ENCODE data around the gene SNX25.

SNX25 gene

DNA sequence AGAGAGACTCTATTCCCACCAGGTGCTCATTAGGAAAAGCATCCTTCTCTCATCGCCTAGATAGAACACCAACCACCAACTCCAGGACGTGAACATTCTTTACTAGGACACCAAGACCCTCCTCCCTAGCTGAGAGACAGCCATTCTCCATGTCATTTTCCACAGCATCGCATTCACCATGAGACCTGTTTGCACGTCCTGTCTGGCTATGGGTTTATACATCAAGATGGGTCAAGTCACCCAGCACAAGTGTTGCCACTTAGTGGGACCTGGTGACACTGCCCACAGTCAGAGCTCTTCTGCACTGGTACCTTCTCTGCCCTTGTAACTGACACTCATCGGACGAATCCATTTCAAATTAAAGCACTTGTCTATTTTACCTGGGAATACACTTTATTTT is 168.9 kb downstream of the SNX25 start (continued):
- TF ChIP-seq SNAI2 (CRISPR knock-in tag; IDR thresholded peaks at IDR 0.05): no peak
- TF ChIP-seq ZFP3 (CRISPR knock-in tag; IDR thresholded peaks at IDR 0.05): no peak
- TF ChIP-seq TOX (CRISPR knock-in tag; IDR thresholded peaks at IDR 0.05; ENCODE audit: borderline replicate concordance): no peak

DNA sequence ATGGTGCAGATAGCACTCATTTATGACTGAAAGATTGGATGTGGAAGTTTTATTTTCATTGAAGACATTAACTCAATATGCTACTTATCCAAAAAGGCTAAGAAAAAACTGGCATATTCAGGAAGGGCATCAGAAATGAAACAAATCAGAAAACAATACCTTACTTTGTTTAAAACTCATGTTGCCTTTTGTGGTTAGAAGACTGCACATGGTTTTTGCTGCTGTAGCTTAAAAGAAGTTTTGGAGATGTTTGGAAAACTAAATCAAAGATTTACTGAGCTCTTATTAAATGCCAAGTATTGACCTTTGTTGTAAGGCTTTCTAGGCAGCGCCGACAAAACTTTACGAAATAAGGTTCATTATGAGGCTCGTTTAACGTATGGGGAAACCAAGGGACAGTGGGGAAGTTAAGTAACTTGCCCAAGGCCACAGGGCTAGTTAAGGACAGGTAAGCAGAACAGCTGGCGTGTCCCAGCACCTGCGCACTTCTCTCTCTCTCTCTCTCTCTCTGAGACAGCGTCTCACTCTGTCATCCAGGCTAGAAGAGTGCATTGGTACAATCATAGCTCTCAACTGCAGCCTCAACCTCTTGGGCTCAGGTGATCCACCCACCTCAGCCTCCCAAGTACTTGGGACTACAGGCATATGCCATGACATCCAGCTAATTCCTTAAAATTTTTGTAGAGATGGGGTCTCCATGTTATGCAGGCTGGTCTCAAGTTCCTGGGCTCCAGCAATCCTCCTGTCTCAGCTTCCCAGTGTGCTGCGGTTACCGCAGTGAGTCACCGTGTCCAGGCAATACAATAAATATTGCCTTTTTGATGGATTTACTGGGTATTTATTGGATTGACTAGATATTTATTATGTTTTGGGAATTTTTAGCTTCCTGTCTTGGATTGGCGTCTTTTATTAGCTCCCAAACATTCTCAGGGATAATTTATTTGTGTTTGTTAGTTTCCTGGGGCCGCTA is 170.2 kb downstream of the SNX25 start:
- ATAC-seq: no peak
- TF ChIP-seq, protein P1, sequence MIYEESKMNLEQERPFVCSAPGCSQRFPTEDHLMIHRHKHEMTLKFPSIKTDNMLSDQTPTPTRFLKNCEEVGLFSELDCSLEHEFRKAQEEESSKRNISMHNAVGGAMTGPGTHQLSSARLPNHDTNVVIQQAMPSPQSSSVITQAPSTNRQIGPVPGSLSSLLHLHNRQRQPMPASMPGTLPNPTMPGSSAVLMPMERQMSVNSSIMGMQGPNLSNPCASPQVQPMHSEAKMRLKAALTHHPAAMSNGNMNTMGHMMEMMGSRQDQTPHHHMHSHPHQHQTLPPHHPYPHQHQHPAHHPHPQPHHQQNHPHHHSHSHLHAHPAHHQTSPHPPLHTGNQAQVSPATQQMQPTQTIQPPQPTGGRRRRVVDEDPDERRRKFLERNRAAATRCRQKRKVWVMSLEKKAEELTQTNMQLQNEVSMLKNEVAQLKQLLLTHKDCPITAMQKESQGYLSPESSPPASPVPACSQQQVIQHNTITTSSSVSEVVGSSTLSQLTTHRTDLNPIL (CRISPR knock-in tag; IDR thresholded peaks at IDR 0.05; ENCODE audit: low read depth): no peak
- TF ChIP-seq GLIS3 (CRISPR knock-in tag; IDR thresholded peaks at IDR 0.05): no peak

DNA sequence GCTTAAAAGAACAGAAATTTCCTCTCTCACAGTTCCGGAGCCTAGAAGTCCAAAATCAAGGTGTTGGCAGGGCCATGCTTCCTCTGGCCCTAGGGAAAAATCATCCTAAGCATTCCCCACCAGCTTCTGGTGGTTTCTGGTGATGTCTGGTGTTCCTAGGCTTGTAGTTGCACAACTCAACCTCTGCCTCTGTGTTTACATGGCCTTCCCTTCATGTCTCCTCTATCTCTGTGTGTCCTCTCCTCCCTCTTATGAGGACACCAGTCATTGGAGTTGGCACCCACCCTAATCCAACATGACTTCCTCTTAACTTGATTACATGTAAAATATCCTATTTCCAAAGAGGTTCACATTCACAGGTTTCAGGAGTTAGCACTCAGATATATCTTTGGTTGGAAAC is 170.9 kb downstream of the SNX25 start:
- TF ChIP-seq PPARA (CRISPR knock-in tag; IDR thresholded peaks at IDR 0.05; ENCODE audit: borderline replicate concordance) (no peak), OSR1 (CRISPR knock-in tag; IDR thresholded peaks at IDR 0.05) (no peak), ISL1 (CRISPR knock-in tag; IDR thresholded peaks at IDR 0.05) (no peak), ARNTL (CRISPR knock-in tag; IDR thresholded peaks at IDR 0.05; ENCODE audit: borderline replicate concordance, low read depth) (no peak), RARB (CRISPR knock-in tag; IDR thresholded peaks at IDR 0.05) (no peak)
- TF ChIP-seq, protein P2, sequence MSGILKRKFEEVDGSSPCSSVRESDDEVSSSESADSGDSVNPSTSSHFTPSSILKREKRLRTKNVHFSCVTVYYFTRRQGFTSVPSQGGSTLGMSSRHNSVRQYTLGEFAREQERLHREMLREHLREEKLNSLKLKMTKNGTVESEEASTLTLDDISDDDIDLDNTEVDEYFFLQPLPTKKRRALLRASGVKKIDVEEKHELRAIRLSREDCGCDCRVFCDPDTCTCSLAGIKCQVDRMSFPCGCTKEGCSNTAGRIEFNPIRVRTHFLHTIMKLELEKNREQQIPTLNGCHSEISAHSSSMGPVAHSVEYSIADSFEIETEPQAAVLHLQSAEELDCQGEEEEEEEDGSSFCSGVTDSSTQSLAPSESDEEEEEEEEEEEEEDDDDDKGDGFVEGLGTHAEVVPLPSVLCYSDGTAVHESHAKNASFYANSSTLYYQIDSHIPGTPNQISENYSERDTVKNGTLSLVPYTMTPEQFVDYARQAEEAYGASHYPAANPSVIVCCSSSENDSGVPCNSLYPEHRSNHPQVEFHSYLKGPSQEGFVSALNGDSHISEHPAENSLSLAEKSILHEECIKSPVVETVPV (CRISPR knock-in tag; IDR thresholded peaks at IDR 0.05): no peak
- no peak for ATAC-seq

DNA sequence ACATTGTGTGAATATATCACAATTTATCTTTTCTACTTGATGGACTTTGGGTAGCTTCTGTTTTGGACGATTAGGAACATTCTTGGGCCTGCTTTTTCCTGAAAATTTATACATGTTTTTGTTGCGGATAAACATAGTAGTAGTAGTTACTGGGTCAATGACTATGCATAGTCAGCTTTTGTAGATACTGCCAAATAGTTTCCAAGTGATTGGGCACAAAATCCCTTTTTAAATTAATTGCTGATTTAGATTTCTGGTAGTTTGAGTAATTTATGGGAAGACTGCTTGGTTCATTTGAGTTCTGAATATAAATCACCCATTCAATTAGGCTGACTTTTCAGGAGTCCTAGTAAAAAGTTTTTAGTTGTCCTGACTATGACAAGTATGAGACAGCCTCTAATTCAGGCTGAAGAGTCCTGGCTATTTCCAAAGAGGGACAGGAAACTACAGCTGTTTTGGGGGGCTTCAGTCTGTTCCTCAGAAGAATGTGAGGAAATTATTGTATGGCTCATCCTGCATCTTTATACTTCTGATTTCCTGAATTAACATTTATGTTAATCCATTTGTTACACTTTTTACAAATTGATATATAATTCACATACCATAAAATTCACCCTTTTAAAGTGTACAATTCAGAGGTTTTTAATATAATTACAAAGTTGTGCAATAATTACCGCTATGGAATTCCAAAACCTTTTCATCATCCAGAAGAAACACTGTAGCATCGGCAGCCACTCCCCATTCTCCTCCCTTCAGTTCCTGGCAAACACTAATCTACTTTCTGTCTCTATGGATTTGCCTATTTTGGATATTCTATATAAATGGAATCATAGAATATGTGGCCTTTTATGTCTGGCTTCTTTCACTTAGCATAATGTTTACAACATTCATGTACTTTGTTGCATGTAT is 172.1 kb downstream of the SNX25 start:
- ATAC-seq: no peak
- no peak for TF ChIP-seq ZNF8 (CRISPR knock-in tag; IDR thresholded peaks at IDR 0.05)
- no peak for TF ChIP-seq TCF4 (CRISPR knock-in tag; IDR thresholded peaks at IDR 0.05; ENCODE audit: borderline replicate concordance)
- TF ChIP-seq ZC3H10 (CRISPR knock-in tag; IDR thresholded peaks at IDR 0.05): no peak
- no peak for TF ChIP-seq RARB (CRISPR knock-in tag; IDR thresholded peaks at IDR 0.05)
- no peak for TF ChIP-seq ZFP30 (CRISPR knock-in tag; IDR thresholded peaks at IDR 0.05)
- TF ChIP-seq, protein P3, sequence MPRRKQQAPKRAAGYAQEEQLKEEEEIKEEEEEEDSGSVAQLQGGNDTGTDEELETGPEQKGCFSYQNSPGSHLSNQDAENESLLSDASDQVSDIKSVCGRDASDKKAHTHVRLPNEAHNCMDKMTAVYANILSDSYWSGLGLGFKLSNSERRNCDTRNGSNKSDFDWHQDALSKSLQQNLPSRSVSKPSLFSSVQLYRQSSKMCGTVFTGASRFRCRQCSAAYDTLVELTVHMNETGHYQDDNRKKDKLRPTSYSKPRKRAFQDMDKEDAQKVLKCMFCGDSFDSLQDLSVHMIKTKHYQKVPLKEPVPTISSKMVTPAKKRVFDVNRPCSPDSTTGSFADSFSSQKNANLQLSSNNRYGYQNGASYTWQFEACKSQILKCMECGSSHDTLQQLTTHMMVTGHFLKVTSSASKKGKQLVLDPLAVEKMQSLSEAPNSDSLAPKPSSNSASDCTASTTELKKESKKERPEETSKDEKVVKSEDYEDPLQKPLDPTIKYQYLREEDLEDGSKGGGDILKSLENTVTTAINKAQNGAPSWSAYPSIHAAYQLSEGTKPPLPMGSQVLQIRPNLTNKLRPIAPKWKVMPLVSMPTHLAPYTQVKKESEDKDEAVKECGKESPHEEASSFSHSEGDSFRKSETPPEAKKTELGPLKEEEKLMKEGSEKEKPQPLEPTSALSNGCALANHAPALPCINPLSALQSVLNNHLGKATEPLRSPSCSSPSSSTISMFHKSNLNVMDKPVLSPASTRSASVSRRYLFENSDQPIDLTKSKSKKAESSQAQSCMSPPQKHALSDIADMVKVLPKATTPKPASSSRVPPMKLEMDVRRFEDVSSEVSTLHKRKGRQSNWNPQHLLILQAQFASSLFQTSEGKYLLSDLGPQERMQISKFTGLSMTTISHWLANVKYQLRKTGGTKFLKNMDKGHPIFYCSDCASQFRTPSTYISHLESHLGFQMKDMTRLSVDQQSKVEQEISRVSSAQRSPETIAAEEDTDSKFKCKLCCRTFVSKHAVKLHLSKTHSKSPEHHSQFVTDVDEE (CRISPR knock-in tag; IDR thresholded peaks at IDR 0.05): no peak
- TF ChIP-seq, protein P1 (CRISPR knock-in tag; IDR thresholded peaks at IDR 0.05; ENCODE audit: low read depth): no peak
- no peak for TF ChIP-seq ESRRG (CRISPR knock-in tag; IDR thresholded peaks at IDR 0.05)
- no peak for TF ChIP-seq ZNF565 (CRISPR knock-in tag; conservative IDR thresholded peaks at IDR 0.05; ENCODE audit: low read depth)
- TF ChIP-seq ZFP3 (CRISPR knock-in tag; IDR thresholded peaks at IDR 0.05): no peak
- no peak for TF ChIP-seq ZNF70 (CRISPR knock-in tag; IDR thresholded peaks at IDR 0.05)
- no peak for TF ChIP-seq SNAI2 (CRISPR knock-in tag; IDR thresholded peaks at IDR 0.05)
- TF ChIP-seq PPARA (CRISPR knock-in tag; IDR thresholded peaks at IDR 0.05; ENCODE audit: borderline replicate concordance): no peak
- TF ChIP-seq, protein P4, sequence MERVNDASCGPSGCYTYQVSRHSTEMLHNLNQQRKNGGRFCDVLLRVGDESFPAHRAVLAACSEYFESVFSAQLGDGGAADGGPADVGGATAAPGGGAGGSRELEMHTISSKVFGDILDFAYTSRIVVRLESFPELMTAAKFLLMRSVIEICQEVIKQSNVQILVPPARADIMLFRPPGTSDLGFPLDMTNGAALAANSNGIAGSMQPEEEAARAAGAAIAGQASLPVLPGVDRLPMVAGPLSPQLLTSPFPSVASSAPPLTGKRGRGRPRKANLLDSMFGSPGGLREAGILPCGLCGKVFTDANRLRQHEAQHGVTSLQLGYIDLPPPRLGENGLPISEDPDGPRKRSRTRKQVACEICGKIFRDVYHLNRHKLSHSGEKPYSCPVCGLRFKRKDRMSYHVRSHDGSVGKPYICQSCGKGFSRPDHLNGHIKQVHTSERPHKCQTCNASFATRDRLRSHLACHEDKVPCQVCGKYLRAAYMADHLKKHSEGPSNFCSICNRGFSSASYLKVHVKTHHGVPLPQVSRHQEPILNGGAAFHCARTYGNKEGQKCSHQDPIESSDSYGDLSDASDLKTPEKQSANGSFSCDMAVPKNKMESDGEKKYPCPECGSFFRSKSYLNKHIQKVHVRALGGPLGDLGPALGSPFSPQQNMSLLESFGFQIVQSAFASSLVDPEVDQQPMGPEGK (CRISPR knock-in tag; IDR thresholded peaks at IDR 0.05; ENCODE audit: borderline replicate concordance): no peak
- TF ChIP-seq TOX (CRISPR knock-in tag; IDR thresholded peaks at IDR 0.05; ENCODE audit: borderline replicate concordance): no peak
- no peak for TF ChIP-seq BACH2 (CRISPR knock-in tag; IDR thresholded peaks at IDR 0.05; ENCODE audit: borderline replicate concordance)
- TF ChIP-seq CSDC2 (CRISPR knock-in tag; IDR thresholded peaks at IDR 0.05): no peak
- TF ChIP-seq, protein P5, sequence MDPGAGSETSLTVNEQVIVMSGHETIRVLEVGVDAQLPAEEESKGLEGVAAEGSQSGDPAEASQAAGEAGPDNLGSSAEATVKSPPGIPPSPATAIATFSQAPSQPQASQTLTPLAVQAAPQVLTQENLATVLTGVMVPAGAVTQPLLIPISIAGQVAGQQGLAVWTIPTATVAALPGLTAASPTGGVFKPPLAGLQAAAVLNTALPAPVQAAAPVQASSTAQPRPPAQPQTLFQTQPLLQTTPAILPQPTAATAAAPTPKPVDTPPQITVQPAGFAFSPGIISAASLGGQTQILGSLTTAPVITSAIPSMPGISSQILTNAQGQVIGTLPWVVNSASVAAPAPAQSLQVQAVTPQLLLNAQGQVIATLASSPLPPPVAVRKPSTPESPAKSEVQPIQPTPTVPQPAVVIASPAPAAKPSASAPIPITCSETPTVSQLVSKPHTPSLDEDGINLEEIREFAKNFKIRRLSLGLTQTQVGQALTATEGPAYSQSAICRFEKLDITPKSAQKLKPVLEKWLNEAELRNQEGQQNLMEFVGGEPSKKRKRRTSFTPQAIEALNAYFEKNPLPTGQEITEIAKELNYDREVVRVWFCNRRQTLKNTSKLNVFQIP (CRISPR knock-in tag; IDR thresholded peaks at IDR 0.05; ENCODE audit: borderline replicate concordance, low read depth): no peak
